HG03060 (cell line): Measurements from ENCODE around the gene HDAC5.
"Not testable (repeated sequence)": the region's sequence is repeated elsewhere in the genome, so short reads cannot be mapped to it uniquely, and the experiment has no call there.

Source experiments
- ATAC-seq: cut with Tn5 transposase; IDR thresholded peaks from one replicate; pipeline ENCODE4 v1.9.1; 2021; ENCODE audit warnings: low read depth, moderate number of reproducible peaks; ENCODE audit not compliant: unreplicated experiment

Gene HDAC5

DNA sequence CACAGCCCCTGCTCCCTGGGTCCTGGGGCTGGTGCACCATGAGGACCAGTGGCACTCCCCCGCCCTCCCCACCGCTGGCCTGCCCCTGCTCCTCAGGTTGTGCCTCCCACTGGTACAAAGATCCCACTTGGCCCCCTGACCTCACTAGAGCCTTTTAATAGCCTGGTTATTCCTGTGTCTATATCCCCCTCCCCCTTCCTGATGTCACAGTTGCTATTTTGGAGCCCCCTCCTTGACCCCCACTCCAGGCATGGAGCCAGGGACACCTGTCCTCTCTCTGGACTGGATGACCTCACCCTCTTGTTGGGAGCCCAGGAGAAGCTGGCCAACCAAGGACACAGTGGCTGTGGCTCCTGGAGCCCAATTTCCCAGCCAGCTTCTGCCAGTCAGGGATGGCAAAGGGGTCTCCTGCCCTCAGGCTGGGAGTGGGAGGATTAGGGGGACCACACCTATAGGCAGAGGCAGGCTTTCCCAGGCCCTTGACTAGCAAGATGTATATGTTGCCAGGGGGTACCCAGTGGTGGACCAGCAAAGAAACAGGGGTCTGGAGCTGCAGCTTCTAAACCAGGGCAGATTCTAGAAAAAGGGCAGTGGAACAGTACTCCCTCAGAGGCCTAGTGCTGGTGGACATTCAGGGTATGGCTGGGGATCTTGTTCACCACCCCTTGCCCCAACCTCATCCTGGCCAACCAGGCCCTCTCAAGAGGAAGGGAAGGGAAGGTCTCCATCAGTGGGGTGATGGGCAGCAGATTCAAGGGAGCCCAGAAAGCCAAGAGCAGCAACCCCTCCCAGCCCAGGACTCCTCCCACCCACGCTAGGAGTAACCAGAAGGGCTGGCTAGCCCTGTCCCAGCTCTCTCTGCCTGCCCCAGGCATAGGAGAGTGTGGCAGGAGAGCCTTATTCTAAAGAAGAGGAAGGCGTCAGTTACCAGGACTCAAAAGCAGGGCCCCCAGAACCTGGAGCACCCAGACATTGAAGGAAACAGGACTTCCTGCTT lies 10.9 kb downstream of the HDAC5 start:
- ATAC-seq: no peak

- ATAC-seq: no peak
Measured at GRCh38 chr17:44111777-44112176, 11.7 kb downstream of the HDAC5 start.

- no peak for ATAC-seq
Measured at GRCh38 chr17:44110823-44111633, 12.4 kb downstream of the HDAC5 start.

DNA sequence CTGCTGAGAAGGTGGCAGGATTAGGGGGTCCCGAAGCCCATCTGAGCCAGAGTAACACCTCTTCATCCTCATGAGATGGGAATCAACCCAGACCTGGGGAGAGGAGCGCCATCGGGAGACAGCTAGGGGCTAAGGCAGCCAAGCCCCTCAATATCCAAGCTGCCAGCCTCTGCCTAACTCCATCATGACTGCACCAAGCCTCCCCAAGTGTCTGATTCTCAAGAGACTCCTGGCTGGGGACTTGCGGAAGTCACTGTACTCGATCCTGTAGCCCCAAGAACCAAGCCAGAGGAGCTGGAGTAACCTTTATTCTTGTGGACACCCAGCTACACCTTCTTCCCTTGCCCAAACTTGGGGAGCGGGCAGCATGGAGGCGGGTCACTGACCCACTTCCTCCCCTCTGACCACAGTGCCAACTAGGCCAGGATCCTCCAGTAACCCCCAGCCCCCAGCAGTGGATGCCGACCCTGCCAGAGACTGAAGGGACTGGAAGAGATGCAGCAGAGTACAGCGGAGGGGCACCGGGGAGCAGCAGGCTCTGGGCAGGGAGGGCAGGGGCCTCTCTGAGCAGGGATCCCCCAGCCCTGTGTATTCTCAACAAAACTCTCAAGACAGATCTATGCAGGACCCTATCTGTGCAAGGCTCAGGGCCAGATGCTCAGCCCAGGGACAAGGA lies 13.3 kb downstream of the HDAC5 start:
- no peak for ATAC-seq

DNA sequence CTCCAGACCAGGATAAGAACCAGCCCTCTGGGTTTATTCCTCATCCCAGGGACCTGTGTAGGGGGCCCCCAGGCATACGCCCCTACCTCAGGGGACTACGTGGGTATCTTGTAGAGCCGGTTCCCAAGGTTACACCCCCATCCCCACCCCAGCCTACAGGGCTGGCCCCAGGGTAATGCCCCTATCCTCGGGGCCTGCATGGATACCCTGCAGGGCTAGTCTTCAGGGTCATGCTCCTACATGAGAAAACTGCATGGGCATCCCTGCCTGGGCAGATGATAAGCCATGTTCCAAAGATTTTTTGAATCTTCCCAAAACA lies 14.2 kb downstream of the HDAC5 start:
- no peak for ATAC-seq

DNA sequence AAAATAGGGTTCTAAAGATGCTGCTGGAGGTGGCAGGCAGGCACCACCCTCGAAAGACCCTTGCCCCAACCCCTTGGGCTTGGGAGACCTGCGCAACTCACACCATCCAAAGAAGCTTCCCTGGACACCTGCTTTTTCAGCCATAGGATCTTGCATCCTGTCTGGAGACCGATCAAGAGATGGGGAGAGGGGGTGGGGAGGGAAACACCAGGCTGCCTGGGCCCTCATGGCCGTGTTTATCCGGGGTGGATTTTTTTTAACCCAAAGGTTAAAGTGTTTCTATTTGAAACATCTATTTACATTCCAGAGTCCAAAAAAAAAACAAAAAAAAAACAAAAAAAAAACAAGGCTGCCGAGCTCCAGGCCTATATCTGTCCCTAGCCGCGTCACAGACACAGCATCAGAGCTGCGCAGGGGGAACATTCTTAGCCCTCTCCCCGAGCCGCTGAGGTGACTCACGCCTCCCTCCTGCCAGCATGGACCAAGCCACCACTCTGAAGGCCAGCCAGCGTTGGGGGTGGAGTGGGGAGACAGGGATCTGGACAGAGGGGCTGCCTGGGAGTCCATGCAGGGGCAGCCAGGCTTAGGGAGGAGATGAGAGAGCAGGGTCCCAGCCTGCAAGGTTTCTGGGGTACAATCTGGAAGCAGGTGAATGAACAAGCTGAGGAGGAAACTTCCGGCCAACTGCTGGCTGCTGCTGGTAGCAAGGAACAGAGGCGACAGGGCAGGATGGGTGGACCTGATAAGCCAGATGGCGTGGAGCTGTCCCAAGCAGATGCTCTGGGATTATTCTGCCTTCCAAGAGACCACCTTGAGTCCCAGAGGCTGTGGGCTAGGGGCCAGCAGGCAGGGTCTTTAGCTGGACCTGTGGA lies 14.8 kb downstream of the HDAC5 start:
- no peak for ATAC-seq

- no peak for ATAC-seq
Measured at GRCh38 chr17:44106801-44107200, 16.6 kb downstream of the HDAC5 start.

GRCh38 chr17:44105941-44106340 lies 17.5 kb downstream of the HDAC5 start:
- no peak for ATAC-seq

DNA sequence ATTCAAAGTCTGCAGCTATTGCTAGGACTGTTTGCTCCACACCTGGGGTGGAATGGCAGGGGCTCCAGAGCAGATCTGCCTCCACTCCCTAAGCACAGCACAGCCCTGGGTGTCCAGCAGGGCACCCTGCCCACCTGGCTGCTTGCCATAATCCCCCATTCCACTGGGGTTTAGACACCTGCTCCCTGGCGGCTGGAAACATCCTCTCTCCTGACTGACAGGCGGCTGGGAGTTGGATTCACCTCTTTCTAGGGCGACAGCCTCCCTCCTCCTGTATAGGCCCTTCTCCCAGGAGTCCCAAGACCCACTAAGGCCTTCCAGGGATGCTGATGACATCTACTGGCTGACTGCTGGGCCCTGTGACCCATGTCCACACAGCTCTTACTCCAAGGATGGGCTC lies 18.0 kb downstream of the HDAC5 start:
- no peak for ATAC-seq

DNA sequence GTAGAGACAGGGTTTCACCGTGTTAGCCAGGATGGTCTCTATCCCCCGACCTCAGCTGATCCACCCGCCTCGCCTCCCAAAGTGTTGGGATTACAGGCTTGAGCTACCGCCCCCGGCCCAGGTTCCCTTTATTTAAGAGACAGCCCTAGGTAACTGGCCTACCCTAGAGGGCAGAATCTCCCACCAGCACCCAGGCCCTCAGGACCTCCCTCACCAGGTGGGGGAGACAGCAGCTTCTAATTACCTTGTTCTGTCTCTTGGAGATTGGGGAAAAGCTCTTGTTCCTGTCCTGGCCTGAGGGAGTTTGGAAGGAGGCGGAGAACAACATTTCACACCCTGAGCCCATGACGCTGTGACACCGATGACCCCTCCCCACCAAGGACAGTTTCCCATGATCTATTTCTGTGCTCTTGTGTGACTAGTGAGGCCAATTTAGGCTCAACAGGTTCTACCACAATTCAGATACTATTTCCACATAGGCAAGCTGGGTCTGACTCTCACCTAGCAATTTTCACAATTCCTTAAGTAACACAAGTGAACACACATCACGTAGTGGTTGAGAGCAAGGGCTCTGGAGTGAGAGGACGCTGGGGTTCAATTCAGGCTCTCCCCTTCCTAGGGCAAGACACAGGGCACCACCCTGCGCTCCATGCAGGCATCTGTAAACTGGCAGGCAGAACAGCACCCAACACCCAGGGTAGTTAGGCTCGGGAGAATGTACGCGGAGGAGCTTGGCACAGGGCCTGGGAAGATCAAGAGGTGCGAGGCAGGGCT lies 20.4 kb downstream of the HDAC5 start:
- ATAC-seq: no peak

DNA sequence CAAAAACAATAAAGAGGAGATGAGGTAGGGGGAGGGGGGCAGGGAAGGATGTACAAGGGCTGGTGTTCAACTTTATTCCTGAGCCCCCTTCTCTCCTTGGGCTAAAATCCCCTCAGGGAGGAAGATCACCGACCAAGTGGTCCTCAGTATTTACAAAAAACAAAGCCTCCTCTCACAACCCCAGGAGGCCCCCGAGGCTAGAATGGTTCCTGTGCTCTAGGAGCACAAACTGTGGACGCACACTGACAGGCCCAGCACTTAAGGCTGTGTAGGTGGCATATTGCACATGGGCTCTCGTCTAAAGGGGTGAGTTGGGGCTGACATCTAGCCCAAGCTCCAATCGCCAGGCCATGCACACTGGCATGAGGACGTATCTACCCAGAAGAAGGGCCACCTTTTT lies 21.6 kb downstream of the HDAC5 start:
- not testable (repeated sequence) for ATAC-seq

GRCh38 chr17:44097110-44097958 lies 26.1 kb downstream of the HDAC5 start:
- ATAC-seq: no peak

DNA sequence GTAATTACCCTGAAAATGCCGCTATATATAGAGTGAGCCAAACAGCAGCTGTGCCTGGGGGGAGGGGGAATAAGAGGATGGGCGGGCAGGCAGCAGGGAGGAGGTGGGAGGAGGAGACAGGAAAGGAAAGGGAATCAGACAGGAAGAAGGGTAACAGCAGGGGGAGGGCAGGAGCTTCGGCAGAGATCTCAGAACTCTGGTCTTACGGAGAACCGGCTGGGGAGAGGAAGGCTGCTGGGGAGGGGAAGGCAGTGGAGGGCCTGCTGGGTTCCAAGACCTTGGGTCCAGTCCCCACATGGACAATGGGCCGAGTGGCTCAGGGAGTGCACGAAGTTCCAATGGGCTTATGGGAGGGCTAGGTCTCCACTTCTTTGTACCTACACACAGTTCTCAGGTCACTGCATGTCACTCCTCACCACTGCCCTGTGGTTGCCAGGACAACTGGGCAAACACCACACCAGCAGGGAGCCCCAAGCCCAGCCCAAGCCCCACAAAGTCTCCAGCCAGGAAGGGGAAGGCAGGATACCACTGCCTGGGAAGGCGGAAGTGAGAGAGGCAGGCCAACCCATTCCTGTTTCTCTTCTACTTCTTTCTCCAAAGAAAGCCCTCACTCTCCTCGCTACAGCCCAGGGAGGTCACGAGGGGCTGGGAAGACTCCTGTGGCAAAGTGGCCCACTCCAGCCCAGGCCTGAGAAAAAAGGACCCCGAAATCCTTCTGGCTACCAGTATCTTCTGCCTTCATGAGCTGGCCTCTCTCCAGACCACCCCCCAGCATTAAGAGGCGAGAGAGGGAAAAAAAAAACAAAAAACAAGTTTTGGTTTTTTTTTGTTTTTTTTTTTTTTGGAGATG lies 27.6 kb downstream of the HDAC5 start:
- no peak for ATAC-seq

- no peak for ATAC-seq
Measured at GRCh38 chr17:44095388-44095646, 28.1 kb downstream of the HDAC5 start.

DNA sequence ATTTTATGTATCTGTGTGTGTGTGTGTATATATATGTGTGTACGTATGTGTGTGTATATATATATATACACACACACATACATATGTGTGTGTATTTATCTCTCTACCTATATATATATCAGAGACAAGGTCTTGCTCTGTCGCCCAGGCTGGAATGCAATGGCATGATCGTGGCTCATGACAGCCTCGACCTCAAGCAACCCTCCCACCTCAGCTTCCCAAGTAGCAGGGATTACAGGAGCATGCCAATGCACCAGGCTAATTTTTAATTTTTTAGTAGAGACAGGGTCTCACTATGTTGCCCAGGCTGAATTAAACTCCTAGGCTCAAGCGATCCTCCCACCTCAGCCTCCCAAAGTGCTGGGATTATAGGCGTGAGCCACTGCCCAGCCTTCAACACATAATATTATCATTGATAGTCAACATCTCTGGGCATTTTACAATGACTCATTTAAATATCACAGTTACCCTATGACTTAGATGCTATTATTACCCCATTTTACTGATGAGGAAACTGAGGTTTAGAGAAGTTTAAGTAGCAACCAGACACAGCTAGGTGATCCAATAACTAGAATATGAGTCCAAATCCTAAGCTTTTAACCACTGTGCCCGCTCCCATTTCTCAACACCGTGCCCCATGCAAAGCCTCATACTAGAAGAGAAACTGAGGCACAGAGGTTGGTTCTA lies 28.6 kb downstream of the HDAC5 start:
- no peak for ATAC-seq

DNA sequence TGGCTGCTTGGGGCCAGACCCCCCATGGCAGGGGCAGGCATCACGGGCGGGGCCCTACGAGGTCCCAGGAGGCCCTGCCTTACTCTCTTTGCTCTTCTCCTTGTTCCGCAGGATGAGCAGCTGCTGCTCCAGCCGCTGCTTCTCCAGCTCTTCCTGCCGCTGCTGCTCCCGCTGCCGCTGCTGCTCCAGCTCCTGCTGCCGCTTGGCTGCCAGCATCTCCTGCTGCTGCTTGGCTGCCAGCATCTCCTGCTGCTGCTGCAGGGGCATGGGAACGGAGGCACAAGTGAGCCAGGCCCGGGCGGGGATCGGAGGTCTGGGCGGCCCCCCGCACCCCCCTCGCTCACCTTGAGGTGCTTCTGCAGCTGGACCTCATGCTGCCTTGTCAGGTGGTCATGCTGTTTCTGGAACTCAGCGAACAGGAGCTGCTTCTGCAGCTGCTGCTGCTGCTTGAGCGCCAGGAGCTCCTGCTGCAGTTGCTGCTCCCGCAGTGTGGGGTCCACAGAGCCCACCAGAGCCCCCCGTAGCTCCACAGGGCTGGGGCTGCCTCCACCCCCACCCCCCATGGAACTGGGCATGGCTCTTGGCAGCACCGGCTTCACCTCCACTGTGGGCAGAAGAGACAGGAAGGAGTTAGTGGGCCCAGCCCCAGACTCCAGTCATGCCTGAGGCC lies 30.1 kb downstream of the HDAC5 start:
- ATAC-seq: no peak

- ATAC-seq: no peak
Measured at GRCh38 chr17:44092051-44092450, 31.4 kb downstream of the HDAC5 start.
